AG09319 (cell line): Measurements from ENCODE around the gene COL20A1.

Experiments
- DNase-seq: peaks from one replicate; pipeline ENCODE4 v3.0.0-alpha.2; 2010; ENCODE audit warnings: low read depth; ENCODE audit errors: extremely low read depth
- TF ChIP-seq, protein P1 (sequence below): IDR thresholded peaks from 2 replicates; pipeline ENCODE4 v1.5.1; 2011; ENCODE audit warnings: low read depth, mild to moderate bottlenecking, inconsistent platforms, low read length, moderate library complexity

COL20A1 gene

DNA sequence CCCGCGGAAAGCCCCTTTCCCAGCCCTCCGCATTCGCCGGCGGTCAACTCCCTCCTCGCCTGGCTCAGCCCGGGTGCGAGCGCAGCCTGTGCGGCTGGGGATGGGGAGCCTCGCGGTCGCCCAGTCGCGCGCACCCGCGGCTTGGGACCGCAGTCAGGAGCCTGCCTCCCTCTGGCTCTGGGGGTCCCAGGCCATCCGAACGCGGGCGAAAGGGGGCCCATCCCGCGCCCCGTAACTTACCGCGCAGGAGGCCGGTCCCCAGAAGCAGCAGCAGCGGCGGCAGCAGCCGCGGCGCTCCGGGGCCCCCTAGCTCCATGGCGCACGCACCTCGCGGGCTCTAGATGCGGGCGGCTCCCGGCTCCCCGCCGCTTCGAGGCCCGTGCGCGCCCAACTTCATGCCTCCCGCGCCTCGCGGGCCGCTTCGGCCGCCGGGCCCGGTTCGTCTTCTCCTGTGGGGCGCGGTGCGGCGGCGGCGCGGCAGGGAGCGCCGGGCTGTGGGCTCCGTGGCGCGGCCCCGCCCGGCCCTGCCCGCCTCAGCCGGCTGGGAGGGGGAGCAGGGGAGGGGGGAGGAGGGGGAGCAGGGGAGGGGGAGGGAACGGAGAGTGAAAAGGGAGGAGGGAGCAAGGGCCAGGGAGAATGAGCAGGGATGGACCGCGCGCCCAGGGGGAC lies 68.0 kb downstream of the COL20A1 start, which contains the start of gene CHRNA4:
Gene CHRNA4 (minus strand): TSS at position 500 of the 669 bp plus-strand sequence. CDS start 184 bp downstream, at position 316.
- DNase-seq, result no peak
- TF ChIP-seq, protein P1, sequence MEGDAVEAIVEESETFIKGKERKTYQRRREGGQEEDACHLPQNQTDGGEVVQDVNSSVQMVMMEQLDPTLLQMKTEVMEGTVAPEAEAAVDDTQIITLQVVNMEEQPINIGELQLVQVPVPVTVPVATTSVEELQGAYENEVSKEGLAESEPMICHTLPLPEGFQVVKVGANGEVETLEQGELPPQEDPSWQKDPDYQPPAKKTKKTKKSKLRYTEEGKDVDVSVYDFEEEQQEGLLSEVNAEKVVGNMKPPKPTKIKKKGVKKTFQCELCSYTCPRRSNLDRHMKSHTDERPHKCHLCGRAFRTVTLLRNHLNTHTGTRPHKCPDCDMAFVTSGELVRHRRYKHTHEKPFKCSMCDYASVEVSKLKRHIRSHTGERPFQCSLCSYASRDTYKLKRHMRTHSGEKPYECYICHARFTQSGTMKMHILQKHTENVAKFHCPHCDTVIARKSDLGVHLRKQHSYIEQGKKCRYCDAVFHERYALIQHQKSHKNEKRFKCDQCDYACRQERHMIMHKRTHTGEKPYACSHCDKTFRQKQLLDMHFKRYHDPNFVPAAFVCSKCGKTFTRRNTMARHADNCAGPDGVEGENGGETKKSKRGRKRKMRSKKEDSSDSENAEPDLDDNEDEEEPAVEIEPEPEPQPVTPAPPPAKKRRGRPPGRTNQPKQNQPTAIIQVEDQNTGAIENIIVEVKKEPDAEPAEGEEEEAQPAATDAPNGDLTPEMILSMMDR, result no peak

DNA sequence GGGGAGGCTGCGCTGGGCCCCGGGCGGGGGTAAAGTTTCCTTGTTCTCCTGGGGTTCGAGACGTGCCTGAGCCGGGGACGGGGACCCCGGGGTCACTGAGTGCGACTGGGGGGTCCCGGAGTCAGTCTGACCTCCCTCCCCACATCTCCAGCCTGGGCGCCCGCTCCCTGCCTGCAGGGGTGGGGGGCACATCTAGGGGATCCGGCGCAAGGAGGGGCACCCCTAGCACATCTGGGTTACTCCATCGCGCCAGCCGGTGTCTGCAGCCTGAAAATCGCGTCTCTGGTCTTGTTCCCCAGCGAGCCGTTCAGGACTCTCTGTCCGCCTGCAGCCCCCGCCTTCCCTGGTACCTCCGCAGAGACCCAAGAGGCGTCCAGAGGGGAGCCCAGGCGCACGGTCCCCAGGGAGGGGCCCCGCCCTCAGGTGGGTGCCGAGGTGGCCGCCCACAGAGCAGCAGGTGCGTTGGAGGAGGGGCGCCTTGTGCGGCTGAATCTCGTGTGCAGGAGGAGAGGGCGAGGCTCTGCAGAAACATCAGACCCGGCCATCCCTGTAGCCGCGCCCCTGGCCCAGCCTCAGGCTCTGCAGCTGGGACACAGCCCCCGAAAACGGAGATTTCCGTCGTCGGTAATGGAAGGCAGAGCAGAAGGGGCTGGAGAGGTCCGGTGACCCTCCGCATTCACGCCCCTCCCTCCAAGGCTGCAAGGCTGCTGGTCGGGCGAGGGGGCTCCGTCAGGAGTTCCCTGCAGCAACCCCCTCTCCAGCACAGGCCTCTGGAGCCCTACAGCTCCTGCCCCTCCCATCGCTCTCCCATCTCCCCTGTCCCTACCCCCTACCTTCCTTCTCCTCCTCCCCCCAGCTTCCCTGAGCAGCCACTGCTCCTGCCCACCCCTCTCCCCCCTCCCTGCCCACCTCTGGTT lies 68.8 kb downstream of the COL20A1 start:
- DNase-seq, result no peak
- TF ChIP-seq, protein P1, result no peak

DNA sequence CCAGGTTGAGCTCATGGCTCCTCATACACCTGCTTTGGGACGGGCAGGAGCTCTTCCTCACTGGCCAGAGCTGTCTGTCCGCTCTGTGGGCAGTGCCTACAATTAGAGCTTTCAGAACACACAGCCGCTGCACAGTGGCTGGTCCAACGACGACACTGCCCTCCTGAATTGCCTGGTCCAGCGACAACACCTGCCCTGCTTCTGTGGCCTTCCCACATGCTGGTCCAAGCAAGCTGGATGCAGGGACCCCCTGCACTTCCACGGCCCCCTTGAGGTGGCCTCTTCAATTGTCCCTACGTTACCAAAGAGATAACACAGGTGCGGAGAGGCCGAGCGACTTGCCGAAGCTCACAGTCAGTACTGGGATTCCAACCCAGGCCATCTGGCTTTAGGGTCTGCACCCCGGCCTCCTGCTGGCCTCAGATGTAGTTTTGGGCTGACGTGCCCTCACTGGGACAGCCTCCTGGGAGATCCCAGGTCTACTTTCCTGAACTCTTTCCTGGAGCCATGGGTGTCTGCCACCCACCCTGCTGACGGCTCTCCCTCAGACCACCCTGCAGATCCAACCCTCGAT lies 69.5 kb downstream of the COL20A1 start:
- TF ChIP-seq, protein P1, result no peak

DNA sequence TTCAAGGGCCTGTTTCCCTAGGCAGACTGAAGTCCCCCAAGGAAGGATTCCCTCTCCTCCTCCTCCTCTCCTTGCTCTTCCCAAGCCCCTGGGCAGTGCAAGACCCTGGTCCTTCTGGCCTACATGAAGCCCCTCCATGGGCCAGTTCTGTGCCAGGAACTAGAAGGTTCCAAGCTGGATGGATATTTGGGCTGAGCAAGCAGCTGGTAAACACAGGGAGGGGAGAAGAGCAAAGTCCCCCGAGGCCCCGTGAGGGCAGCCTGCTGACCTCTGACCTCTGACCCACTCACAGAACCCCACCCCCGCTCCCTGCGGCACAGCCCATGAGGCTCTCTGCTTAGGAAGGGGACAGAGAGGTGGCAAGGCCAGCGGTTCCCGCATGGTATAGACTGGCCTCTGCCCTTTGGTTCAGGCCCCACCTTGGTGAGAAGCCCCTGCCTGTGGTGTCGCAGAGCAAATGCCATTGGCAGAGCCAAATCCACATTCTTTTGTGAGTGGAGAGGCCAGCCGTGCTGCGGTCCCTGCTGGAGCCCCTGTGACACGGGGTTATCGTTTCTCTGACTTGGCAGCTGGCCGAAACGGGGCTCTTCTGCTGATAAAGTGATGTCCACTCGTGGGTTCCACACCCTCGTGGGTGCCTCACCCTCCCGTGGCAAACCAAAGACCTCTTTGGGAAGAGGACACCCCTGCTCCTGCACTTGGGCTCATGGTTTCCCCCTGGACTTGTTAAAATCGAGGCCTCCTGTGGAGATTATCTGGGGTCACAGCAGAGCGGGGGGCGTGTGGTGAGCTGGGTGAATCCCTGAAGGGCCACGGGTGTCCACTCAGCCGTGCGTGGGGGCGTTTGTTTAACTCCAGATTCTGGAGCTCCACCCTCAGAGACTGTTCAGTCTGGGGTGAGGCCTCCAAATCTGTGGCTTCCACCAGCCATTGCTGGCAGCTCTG lies 70.3 kb downstream of the COL20A1 start:
- DNase-seq, result no peak
- TF ChIP-seq, protein P1, result no peak

More for the DNA sequence above, 69.5 kb downstream of the COL20A1 start:
- no peak for DNase-seq

DNA sequence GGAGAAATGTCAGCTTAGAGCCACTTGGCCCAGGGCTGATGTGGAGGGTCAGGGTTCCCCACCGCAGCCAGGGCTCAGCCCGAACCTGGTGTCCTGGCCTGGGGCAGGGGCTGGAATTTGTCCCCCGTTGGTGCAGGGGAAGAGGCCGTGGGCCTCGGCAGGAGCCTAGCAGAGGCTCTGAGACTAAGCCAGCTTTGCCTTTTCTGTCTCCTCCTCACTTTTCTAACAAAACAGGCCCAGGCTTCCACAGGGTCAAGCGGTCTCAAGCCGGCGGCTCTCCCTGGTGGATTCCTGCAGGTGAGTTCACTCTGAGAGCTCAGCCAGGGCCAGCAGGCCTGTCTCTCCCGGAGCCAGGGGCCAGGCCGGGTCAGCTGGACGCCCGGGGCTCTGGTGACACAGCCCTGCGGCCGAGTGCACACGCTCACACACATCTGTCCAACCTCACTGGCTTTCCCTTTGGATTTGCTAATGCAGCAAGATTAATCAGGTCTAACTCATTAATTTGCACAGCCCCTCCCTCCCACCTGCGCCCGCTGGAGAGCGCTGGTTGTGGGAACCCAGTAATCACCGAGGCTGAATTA lies 71.1 kb downstream of the COL20A1 start:
- TF ChIP-seq, protein P1, result no peak
- no peak for DNase-seq

DNA sequence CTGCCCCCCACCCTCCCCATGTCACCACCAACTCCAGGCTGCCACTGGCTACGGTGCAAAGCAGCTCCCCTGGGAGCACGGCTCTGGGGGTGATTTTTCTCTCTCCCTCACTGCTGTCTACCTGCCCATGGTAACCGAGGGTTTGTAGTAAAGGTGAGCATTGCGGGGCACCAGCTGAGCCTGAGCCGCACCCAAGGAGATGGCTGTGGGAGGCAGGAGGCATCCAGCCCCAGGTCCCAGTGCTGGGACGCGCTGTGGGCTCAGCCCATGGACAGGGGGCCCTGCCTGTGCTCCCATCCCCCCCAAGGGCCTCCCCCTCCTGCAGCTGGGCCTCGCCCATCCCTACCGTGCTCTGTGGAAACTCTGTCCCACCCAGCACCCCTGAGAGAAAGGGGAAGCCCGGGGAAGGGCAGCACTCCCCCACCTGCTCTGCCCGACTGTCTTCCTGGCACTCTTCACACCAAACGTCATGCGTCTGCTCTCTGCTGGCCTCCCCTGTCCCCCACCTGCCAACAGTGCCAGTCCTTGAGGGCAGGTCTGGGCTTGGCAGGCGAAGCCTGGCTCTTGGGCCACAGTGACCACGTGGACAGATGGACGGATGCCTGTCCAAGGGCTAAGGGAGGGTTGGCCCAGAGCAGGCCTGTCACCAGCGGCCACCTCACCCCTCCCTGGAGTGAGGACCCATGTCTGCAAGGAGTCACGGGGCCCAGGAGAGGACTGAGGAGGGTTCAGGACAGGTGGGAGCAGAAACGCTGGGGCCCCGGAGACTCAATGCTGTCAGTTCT lies 72.0 kb downstream of the COL20A1 start:
- DNase-seq, result no peak
- TF ChIP-seq, protein P1, result no peak
